ENCODE results near the gene WDR37.
A peak's percentile ranks its signal among the peaks of the same experiment; 100 is the strongest.

WDR37 gene

GRCh38 chr10:1024103-1024502, 32.1 kb upstream of the WDR37 start:
- TF ChIP-seq CTCF (IDR thresholded peaks at IDR 0.05), result no peak
- Mint-ChIP-seq H3K4me1 (no peaks in the 10 kb centered on the region), H3K36me3 (ENCODE audit: low read depth) (peaks cover 34% of the 10 kb centered on the region), H3K27ac (peak overlapping the region; percentile 67), H3K27me3 (ENCODE audit: low read depth, poor library complexity) (no peaks in the 10 kb centered on the region), H3K4me3 (no peak overlapping the region), H3K9me3 (no peaks in the 10 kb centered on the region)
- no peak for DNase-seq

- Mint-ChIP-seq H3K4me1 (no peaks in the 10 kb centered on the region), H3K27ac (no peak within 1 kb of the TSS), H3K36me3 (ENCODE audit: low read depth) (peaks cover 18% of the 10 kb centered on the region), H3K27me3 (ENCODE audit: low read depth, poor library complexity) (no peaks in the 10 kb centered on the region), H3K9me3 (no peaks in the 10 kb centered on the region), H3K4me3 (no peak within 1 kb of the TSS)
- no peak for TF ChIP-seq CTCF (IDR thresholded peaks at IDR 0.05)
- no peak for DNase-seq
Measured at GRCh38 chr10:1025683-1026082, 30.5 kb upstream of the WDR37 start, which contains the start of gene IDI2. TSS of gene IDI2 (minus strand) at chr10:1025859. CDS start at chr10:1024723, 1,136 bp downstream.

- Mint-ChIP-seq H3K9me3 (no peaks in the 10 kb centered on the region), H3K4me1 (no peaks in the 10 kb centered on the region), H3K27me3 (ENCODE audit: low read depth, poor library complexity) (no peaks in the 10 kb centered on the region), H3K27ac (no peak overlapping the region), H3K4me3 (no peak overlapping the region), H3K36me3 (ENCODE audit: low read depth) (peaks cover 11% of the 10 kb centered on the region)
- TF ChIP-seq CTCF (IDR thresholded peaks at IDR 0.05), result no peak
- DNase-seq, result no peak
Measured at GRCh38 chr10:1026578-1026977, 29.6 kb upstream of the WDR37 start.

- H3K4me3 Mint-ChIP-seq, result no peak overlapping the region
- peaks cover 5% of the 10 kb centered on the region for H3K4me1 Mint-ChIP-seq
- peaks cover 4% of the 10 kb centered on the region for H3K27me3 Mint-ChIP-seq (ENCODE audit: low read depth, poor library complexity)
- TF ChIP-seq CTCF (IDR thresholded peaks at IDR 0.05), result no peak
- no peaks in the 10 kb centered on the region for H3K9me3 Mint-ChIP-seq
- no peak for DNase-seq
- H3K36me3 Mint-ChIP-seq (ENCODE audit: low read depth), result peaks cover 4% of the 10 kb centered on the region
- no peak overlapping the region for H3K27ac Mint-ChIP-seq
Measured at GRCh38 chr10:1029838-1030237, 26.3 kb upstream of the WDR37 start.

GRCh38 chr10:1033601-1034000, 22.6 kb upstream of the WDR37 start:
- DNase-seq, result no peak
- no peak overlapping the region for H3K27ac Mint-ChIP-seq
- no peak for TF ChIP-seq CTCF (IDR thresholded peaks at IDR 0.05)
- no peak overlapping the region for H3K4me3 Mint-ChIP-seq
- peaks cover 14% of the 10 kb centered on the region for H3K4me1 Mint-ChIP-seq
- H3K9me3 Mint-ChIP-seq, result no peaks in the 10 kb centered on the region
- H3K36me3 Mint-ChIP-seq (ENCODE audit: low read depth), result peaks cover 11% of the 10 kb centered on the region
- peaks cover 4% of the 10 kb centered on the region for H3K27me3 Mint-ChIP-seq (ENCODE audit: low read depth, poor library complexity)

GRCh38 chr10:1034758-1035157, 21.4 kb upstream of the WDR37 start:
- TF ChIP-seq CTCF (IDR thresholded peaks at IDR 0.05), result no peak
- Mint-ChIP-seq H3K27me3 (ENCODE audit: low read depth, poor library complexity) (peaks cover 4% of the 10 kb centered on the region), H3K27ac (peak overlapping the region; percentile 88), H3K36me3 (ENCODE audit: low read depth) (peaks cover 11% of the 10 kb centered on the region), H3K9me3 (no peaks in the 10 kb centered on the region), H3K4me3 (no peak overlapping the region), H3K4me1 (peaks cover 14% of the 10 kb centered on the region)
- DNase-seq, result no peak
